Calu3 (cell line): Measurements from ENCODE around the gene FILIP1L. TPM values are rescaled to one million over a fixed set of nuclear protein-coding genes. Genes with fewer than 3 reads are reported as not detected.
A peak's percentile ranks its signal among the peaks of the same experiment; 100 is the strongest.

Experiments
- BruUV-seq: library from RNA; stranded (reverse); fragments of 400-500 nt; replicated peaks from 2 replicates; lab custom pipeline; 2021; lab: Mats Ljungman, UMichigan
- CTCF ChIA-PET: fragments of 300-600 bp; sonication (Branson Sonifier 250); formaldehyde crosslinking; loops from one replicate; lab custom pipeline; 2022; ENCODE audit warnings: antibody characterized with exemption; lab: Charles Lee
- DNase-seq: peaks from one replicate; pipeline ENCODE4 v3.0.0; 2022
- H3K27ac Mint-ChIP-seq: one replicate; pipeline ENCODE4 v1.8.0; 2022; ENCODE audit warnings: mixed read lengths; ENCODE audit not compliant: unreplicated experiment
- H3K27me3 Mint-ChIP-seq: one replicate; pipeline ENCODE4 v1.8.0; 2022; ENCODE audit warnings: mixed read lengths; ENCODE audit not compliant: unreplicated experiment
- H3K36me3 Mint-ChIP-seq: one replicate; pipeline ENCODE4 v1.8.0; 2022; ENCODE audit warnings: mild to moderate bottlenecking, moderate library complexity, mixed read lengths; ENCODE audit not compliant: insufficient read depth, unreplicated experiment
- H3K4me1 Mint-ChIP-seq: one replicate; pipeline ENCODE4 v1.8.0; 2022; ENCODE audit warnings: mild to moderate bottlenecking, low read depth, mixed read lengths; ENCODE audit not compliant: unreplicated experiment
- H3K4me3 Mint-ChIP-seq: one replicate; pipeline ENCODE4 v1.8.0; 2022; ENCODE audit warnings: mild to moderate bottlenecking, low read depth, moderate library complexity, mixed read lengths; ENCODE audit not compliant: unreplicated experiment
- H3K9me3 Mint-ChIP-seq: one replicate; pipeline ENCODE4 v1.8.0; 2022; ENCODE audit warnings: low read depth, mixed read lengths; ENCODE audit not compliant: unreplicated experiment
- intact Hi-C: fragments of 100-400 bp; cut with micrococcal nuclease; formaldehyde crosslinking; loops from one replicate; pipeline ENCODE4 v1.10.0; 2022; ENCODE audit not compliant: unreplicated experiment
- total RNA-seq: library from RNA; stranded (reverse); gene quantifications from 2 replicates; pipeline ENCODE4 v1.2.3, GENCODE V29; 2022
- TF ChIP-seq, protein P1 (sequence below): fragments of 200-600 bp; IDR thresholded peaks from one replicate; pipeline ENCODE4 v1.8.0; 2022; ENCODE audit warnings: antibody characterized with exemption; ENCODE audit not compliant: unreplicated experiment

The FILIP1L gene
- total RNA-seq, 1 experiment from 2014 or later, result 5.2 TPM

DNA sequence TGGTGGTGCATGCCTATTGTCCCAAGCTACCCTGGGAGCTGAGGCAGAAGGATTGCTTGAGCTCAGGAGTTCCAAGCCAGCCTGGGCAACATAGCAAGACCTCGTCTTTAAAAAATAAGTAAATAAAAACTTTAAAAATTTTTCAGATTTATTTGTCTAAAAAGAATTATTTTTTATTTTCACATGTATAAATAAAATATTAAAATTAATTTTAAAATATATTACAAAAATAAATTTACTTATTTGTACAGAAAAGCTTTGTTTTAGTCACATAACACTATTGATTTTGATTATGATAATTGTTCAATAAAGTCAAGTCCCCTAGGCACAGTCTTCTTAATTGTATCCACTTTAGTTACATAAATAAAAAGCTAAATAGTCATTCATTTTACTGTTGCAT lies 85.2 kb downstream of the FILIP1L start:
- no TSS peak for BruUV-seq
- no peak overlapping the region for H3K27ac Mint-ChIP-seq
- H3K9me3 Mint-ChIP-seq, result no peaks in the 10 kb centered on the region

DNA sequence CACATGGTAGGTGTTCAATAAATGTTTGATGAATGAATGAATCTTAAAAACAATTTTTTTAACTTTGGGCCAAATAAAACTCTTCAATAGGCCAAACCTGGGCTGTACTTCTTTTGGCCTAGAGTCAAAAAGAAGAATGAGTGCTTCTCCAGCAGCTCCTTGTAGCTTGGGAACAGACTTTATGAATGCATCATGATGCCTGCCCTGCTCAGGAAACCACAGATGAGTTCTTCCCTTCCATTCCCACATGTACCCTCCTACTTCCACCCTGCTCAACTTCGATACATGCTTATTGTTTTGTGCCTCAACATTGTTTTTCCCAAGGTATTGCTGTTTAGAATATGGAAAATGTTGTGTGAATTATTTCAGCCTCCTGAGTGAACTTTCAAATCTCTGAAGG lies 87.0 kb downstream of the FILIP1L start:
- no peaks in the 10 kb centered on the region for H3K27me3 Mint-ChIP-seq
- no peak for DNase-seq
- TF ChIP-seq, protein P1, sequence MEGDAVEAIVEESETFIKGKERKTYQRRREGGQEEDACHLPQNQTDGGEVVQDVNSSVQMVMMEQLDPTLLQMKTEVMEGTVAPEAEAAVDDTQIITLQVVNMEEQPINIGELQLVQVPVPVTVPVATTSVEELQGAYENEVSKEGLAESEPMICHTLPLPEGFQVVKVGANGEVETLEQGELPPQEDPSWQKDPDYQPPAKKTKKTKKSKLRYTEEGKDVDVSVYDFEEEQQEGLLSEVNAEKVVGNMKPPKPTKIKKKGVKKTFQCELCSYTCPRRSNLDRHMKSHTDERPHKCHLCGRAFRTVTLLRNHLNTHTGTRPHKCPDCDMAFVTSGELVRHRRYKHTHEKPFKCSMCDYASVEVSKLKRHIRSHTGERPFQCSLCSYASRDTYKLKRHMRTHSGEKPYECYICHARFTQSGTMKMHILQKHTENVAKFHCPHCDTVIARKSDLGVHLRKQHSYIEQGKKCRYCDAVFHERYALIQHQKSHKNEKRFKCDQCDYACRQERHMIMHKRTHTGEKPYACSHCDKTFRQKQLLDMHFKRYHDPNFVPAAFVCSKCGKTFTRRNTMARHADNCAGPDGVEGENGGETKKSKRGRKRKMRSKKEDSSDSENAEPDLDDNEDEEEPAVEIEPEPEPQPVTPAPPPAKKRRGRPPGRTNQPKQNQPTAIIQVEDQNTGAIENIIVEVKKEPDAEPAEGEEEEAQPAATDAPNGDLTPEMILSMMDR, result no peak
- peaks cover 5% of the 10 kb centered on the region for H3K36me3 Mint-ChIP-seq
- intact Hi-C loops, result no loop called here
- H3K27ac Mint-ChIP-seq, result no peak overlapping the region
- no peak overlapping the region for H3K4me3 Mint-ChIP-seq
- peaks cover 19% of the 10 kb centered on the region for H3K4me1 Mint-ChIP-seq
- BruUV-seq, result no TSS peak
- H3K9me3 Mint-ChIP-seq, result no peaks in the 10 kb centered on the region
- CTCF ChIA-PET, result no interaction called here

More for the DNA sequence above, 85.2 kb downstream of the FILIP1L start:
- CTCF ChIA-PET, result no interaction called here
- H3K36me3 Mint-ChIP-seq, result peaks cover 5% of the 10 kb centered on the region
- H3K4me1 Mint-ChIP-seq, result peaks cover 20% of the 10 kb centered on the region
- no peaks in the 10 kb centered on the region for H3K27me3 Mint-ChIP-seq
- no peak for DNase-seq
- intact Hi-C loops, result no loop called here
- no peak overlapping the region for H3K4me3 Mint-ChIP-seq
- TF ChIP-seq, protein P1, result no peak

DNA sequence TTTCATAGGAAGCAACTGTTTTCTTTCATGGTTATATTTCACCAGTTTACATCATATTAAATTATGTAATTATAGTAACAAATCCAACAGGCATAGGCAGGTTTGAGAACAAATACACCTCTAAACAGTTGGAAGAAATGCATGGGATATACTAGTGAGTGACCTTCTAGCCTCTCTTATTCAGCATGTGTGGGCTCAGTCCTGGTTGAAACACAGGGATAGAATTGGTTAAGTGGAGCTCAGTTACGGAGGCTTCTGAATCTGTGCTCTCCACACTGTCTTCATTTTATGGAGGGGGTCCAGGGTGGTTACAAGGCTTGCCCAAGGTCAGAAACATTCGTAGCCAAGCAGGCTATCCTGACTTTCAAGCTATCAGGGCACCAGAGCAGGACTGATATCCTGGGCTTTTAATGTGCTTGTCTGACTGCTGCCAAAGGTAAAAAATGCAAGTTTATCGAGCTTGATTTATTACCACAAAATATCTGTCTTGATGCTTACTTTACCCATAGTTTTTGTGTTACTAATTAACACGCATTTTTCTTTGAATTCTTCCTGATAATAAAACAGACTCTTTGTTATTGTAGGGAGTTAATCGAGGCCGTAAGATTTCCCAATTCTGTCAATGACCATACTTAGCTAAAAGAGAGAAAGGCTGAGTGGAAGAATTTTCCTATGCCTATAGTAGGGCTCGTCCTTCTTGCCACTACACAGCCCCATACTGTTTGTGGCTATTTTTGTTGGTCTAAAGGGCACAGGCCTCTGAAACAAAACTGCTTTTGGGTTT lies 89.6 kb downstream of the FILIP1L start:
- CTCF ChIA-PET, result interaction anchor here (0.5 to 1.7 kb wide), 8 partner anchors 9 to 182 kb away, joined by 3 to 10 read pairs (median 4); no protein-coding TSS in a partner anchor
- TF ChIP-seq, protein P1, result no peak
- no peak overlapping the region for H3K27ac Mint-ChIP-seq

DNA sequence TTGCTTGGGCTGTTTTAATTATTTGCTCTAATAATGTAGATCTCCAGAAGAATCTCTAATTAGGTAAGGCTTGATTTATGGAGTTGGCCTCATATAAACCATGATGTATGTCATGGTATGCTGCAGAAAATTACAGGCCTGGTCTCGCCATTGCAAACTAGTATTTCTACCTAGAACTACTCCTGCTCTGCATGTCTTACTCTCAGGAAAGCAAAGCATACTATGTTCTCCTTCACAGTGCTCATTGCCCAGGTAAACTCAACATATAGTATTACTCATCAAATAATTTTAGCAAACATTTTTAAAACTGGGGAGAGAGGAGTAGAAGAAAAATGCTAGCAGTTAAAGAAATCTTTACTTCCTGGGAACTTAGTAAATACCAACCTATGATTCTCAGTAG lies 90.7 kb downstream of the FILIP1L start:
- H3K27ac Mint-ChIP-seq, result no peak overlapping the region
- no peaks in the 10 kb centered on the region for H3K27me3 Mint-ChIP-seq
- peaks cover 22% of the 10 kb centered on the region for H3K4me1 Mint-ChIP-seq
- intact Hi-C loops, result no loop called here
- BruUV-seq, result no TSS peak
- CTCF ChIA-PET, result interaction anchor here (0.6 kb wide), 1 partner anchor 55 kb away, joined by 3 read pairs; no protein-coding TSS in a partner anchor
- H3K36me3 Mint-ChIP-seq, result peaks cover 5% of the 10 kb centered on the region
- TF ChIP-seq, protein P1, result no peak
- DNase-seq, result no peak
- no peaks in the 10 kb centered on the region for H3K9me3 Mint-ChIP-seq
- H3K4me3 Mint-ChIP-seq, result no peak overlapping the region

More for the DNA sequence above, 89.6 kb downstream of the FILIP1L start:
- BruUV-seq, result no TSS peak
- intact Hi-C loops, result no loop called here
- H3K36me3 Mint-ChIP-seq, result peaks cover 5% of the 10 kb centered on the region
- no peaks in the 10 kb centered on the region for H3K9me3 Mint-ChIP-seq
- no peaks in the 10 kb centered on the region for H3K27me3 Mint-ChIP-seq
- peak overlapping the region; percentile 34 for H3K4me3 Mint-ChIP-seq
- peak; percentile 33 for DNase-seq
- H3K4me1 Mint-ChIP-seq, result peaks cover 19% of the 10 kb centered on the region
